Coronary artery (tissue), 2 donors: ENCODE measurements around the gene STK35.

Source experiments
- DNase-seq: peaks from one replicate; pipeline ENCODE4 v3.0.0-alpha.2; 2017; ENCODE audit warnings: low spot score
- H3K27ac ChIP-seq, 2 donors: fragments of 200-600 bp; sonication (generic); one replicate each; pipeline ENCODE4 v1.5.1; 2016 to 2019
- H3K4me3 ChIP-seq: fragments of 200-600 bp; sonication (generic); 2 replicates; pipeline ENCODE4 v1.5.1; 2016; ENCODE audit warnings: mild to moderate bottlenecking, moderate library complexity
- TF ChIP-seq, protein P1 (sequence below): fragments of 200-600 bp; sonication (generic); IDR thresholded peaks from one replicate; pipeline ENCODE4 v1.5.1; 2019; ENCODE audit warnings: antibody characterized with exemption

The STK35 gene

DNA sequence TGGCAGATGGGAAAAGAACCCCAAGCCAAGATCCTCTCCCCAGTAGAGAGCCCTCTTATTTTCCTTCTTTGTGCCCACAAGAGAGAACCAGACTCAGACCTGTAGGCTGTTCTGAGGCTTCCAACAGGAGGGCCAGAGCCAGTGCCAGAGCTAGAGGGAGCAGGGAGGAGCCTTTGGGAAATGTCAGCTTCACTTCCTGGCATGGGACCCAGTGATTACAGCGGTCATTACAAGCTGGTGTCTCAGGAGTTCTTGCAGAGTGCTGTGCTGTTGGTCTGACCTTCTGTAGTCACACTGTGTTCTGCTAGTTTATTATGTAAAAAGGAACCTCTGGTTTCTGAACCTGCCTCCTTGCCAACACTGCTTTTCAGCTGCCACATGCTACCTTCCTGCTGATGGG lies 38.9 kb downstream of the STK35 start:
- no peak for DNase-seq
- H3K27ac ChIP-seq: peak overlapping the region in 1 of 2 donors; percentile 20
- TF ChIP-seq, protein P1, sequence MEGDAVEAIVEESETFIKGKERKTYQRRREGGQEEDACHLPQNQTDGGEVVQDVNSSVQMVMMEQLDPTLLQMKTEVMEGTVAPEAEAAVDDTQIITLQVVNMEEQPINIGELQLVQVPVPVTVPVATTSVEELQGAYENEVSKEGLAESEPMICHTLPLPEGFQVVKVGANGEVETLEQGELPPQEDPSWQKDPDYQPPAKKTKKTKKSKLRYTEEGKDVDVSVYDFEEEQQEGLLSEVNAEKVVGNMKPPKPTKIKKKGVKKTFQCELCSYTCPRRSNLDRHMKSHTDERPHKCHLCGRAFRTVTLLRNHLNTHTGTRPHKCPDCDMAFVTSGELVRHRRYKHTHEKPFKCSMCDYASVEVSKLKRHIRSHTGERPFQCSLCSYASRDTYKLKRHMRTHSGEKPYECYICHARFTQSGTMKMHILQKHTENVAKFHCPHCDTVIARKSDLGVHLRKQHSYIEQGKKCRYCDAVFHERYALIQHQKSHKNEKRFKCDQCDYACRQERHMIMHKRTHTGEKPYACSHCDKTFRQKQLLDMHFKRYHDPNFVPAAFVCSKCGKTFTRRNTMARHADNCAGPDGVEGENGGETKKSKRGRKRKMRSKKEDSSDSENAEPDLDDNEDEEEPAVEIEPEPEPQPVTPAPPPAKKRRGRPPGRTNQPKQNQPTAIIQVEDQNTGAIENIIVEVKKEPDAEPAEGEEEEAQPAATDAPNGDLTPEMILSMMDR: no peak
- no peak overlapping the region for H3K4me3 ChIP-seq

DNA sequence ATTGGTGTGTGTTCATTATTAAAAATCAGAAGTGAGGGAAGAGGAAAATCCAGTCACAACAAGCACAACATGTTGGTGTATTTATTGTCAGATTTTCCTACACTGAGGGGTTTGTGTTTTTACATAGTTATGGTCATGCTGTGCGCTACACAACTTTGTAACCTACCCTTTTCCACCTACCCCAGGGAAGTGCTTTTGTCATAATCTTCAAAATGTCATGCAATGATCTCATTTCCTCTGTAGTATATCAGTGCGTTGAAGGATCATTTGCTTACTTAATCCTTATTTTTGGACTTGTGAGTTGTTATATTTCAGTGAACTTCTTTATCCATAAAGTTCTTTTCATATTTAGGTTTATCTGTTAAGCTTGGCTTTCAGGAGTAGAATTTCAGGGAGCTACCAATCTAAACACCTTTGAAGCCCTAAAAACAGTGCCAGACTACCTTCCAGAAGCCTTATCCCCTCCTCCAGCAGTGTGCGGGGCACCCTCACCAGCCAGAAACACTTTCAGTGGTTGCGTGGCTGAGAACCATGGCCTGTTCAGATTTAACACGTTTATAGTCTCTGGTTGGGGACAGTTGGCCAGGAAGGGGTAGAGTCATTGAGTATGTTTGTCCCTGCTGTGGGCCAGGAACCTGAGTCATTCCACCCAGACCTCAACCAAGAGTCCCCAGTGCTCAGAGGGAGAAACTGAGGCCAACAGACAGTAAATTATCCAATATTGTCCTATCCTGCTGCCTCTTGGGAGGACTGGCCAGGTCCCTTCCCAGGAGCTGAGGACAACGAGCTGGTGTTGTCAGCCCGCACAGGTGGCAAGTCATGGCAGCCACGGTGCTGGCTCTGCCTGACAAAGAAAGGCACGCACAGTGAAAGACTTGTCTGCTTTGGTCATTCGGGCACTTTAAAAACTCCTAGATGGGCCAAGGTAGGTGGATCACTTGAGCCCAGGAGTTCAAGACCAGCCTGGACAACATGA lies 40.3 kb downstream of the STK35 start:
- H3K4me3 ChIP-seq: no peak overlapping the region
- H3K27ac ChIP-seq: no peak overlapping the region
- DNase-seq: no peak
- TF ChIP-seq, protein P1: no peak

DNA sequence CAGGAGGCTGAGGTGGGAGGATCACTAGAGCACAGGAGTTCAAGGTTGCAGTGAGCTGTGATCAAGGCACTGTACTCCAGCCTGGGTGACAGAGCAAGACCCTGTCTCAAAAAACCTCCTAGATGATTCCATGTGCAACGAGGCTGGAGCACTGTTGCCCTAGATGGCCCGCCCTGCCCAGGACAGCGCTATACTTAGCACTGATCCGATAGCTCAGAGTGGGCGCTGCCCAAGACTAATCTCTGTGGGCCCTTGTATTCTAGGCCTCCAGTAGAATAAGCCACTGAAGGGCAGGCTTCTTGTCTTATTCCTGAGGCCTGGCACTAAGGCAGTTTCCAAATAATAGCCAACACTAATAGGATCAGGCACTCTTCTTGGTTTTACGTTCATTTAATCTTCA lies 41.0 kb downstream of the STK35 start:
- Histone ChIP-seq H3K4me3 (no peak overlapping the region), H3K27ac (no peak overlapping the region)
- no peak for DNase-seq
- TF ChIP-seq, protein P1: no peak

DNA sequence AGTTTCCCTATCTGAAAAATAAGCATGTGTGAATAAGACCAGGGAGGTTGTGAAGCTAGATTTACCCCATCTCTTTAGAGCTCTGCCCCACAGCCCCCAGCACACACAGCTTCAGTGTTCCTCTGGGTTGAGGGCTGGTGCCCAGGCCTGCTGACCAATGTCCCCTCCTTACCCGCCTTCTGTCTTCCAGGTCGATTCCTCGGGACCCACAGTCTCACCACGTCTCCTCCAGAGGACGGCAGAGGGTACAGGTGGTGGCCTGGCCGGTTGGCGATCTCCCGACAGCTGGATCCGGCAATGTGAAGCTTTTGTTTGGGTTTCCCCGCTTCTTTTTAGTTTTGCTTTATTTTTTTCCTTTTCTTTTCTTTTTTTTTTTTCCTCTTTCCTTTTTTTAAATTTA lies 42.0 kb downstream of the STK35 start:
- DNase-seq: no peak
- no peak overlapping the region for H3K4me3 ChIP-seq
- TF ChIP-seq, protein P1: no peak
- H3K27ac ChIP-seq: no peak overlapping the region

DNA sequence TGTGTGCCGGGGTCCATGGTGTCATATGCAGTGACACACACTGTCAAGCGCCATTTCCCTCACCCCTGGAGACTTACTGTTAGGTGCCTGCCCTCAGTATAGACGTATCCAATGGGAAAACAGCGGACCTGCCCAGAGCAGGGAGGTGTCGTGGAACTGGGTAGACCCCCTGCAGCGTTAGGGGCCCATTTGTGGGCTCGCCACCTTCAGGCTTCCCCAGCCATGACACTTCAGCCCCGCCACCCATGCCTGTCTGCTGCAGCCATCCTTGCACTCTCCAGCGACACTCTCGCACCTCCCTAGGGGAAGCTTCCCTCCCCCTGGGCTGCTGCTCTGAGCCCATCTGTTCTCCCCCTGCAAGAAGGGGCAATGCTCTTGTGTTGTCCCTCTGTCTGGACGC lies 43.2 kb downstream of the STK35 start:
- Histone ChIP-seq H3K4me3 (no peak overlapping the region), H3K27ac (no peak overlapping the region)
- DNase-seq: no peak
- TF ChIP-seq, protein P1: no peak

DNA sequence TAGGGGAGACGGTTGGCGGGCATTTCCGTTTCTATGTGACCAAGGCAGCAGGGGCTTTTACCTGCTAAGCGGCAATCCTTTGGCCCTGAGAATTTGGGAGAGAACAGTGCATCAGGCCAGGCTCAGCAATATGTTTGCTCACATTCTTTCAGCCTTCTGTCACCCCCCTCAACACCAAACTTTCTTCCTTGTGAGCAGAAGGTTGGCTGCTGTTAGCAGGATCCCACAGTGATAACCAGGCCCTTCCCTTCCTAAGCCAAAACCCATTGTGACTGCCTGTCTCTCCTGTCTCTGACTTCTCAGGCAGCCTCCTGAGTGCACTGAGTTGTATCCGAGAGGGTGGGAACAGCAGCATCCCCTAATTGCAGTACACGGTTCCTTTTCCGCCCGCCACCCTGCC lies 43.7 kb downstream of the STK35 start:
- no peak for DNase-seq
- Histone ChIP-seq H3K4me3 (no peak overlapping the region), H3K27ac (no peak overlapping the region)
- TF ChIP-seq, protein P1: no peak
